HG02938 (cell line): ENCODE data around the gene ZNF516.

Experiments
- ATAC-seq: cut with Tn5 transposase; IDR thresholded peaks from one replicate; pipeline ENCODE4 v1.9.1; 2021; ENCODE audit warnings: mild to moderate bottlenecking, moderate library complexity; ENCODE audit not compliant: unreplicated experiment

Gene ZNF516

DNA sequence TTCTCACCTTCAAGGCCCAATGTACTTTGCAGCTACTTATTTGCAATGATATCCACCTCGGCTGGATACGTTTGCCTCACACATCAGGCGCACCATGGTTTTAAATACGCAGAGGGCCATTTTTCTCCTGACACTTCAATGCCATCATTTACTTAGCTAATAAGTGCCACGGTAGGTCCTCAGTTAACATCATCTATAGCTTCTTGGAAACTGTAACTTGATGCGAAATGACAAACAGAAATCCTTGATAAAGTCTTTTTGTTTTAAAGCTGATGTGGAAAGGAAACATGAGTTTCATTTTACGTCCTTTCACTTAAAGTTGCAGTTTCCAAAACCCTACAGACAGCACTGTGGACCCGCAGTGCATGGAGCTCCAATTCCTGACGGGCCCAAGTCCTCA, 37.1 kb downstream of the ZNF516 start:
- no peak for ATAC-seq

DNA sequence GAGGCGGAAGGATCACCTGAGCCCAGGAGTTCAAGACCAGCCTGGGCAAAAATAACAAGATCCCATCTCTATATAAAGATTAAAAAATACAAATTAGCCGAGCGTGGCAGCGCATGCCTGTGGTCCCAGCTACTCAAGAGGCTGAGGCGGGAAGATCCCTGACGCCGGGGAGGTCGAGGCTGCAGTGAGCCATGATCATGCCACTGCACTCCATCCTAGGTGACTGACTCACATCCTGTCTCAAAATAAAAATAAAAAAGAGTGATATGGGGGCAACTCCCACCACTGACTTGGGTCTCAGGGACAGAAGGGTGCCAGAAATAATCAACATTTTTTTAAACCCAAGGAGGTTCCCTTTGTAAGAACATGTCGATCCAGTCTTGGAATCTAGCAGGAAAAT, 37.6 kb downstream of the ZNF516 start:
- ATAC-seq = no peak

DNA sequence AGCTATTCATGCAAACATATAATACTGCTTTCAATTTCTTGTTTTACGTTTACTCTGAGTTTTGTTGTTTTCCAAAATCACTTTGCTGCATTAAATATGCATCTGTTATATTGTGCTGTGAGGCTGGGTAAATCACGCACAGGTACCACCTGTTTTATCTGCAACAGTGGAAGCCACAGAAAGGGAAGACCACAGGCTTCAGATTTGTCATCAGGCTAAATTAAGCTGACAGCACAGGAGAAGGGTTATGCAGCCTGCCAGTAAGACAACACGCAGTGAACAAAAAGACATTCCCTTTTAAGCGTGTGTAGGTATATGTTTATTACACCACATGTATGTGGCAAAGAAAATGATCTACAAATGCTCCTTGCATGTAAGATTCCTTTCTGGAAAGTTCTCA, 38.2 kb downstream of the ZNF516 start:
- peak; percentile 52 for ATAC-seq

DNA sequence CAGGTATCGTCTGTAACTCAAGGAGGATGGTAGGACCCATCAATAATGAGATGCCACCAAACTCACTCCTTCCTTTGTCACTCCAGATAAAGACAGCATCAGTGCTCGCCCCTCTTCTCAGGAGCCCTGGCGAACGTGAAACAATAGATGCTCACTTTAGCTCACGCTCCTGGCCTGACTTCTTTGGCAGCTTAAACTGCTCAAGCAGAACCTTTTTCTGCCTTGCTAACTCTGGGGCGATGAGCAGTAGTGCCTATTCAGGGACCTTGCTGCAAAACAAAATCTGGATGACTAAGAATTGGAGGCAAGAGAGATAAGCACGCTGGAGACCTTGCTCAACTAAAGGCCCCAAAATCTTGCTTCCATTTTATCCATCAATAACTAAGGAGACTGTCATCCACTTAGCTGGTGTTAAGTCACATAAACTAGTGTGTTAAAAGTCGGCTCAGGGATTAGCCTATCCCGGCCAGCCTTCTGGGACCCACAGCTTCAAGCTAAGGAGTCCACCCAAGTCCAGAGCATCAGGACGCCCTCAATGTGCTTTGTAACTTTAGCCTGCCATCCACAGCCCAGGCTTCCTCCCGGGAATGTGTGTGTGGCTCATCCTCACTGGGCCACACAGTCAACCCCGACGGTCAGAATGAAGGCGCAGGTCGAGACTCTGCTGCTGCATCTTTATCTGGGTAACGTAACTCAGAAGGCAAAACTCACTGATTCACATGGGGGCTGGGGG, 38.9 kb downstream of the ZNF516 start:
- no peak for ATAC-seq

DNA sequence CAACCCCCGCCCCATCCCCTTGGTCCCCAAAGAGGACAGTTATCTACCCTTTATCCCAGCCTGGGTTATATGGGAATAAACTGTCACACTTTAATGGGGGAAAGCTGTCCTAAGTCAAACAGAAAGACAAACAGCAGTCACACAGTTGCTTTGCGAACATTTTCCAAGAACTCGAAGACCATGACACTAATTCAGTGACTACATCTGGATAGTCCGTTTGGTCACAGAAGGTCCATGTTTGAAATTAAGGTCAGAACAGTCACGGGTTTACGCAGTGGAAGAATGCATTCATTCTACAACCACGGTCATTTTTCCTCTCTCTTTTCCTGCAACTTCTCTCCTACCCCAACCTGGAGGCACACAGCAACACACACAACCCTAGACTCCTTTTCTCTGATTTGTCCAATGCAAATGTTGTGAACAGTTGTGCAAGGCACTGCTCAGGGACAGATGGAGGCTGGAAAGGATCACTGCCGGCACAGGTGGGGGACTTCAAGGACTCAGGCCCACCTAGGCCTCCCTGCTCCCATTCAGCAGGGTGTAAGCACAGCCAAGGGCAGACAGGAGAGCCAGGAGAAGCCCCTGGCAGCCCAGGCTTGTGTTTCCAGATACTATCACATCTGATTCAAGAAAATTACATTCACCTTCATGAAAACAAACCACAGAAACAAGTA, 39.9 kb downstream of the ZNF516 start:
- no peak for ATAC-seq

DNA sequence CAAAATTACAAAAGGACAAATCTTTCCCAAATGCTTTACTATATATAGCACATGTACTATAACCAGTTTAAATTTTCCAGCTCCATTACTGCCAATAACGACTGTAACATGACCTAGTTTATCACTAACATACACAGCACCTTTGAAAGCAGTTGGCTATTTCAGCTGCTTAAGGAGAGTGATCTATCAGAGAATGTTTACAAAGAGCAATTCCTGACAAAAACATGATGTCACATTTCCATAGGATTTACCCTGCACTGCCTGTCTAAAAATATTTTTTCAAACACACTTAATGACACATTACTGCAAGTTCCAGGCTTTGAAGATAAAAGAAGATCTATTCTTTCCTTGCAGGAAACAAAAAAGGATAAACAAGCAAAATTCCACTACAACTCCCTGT, 40.6 kb downstream of the ZNF516 start:
- ATAC-seq = no peak

DNA sequence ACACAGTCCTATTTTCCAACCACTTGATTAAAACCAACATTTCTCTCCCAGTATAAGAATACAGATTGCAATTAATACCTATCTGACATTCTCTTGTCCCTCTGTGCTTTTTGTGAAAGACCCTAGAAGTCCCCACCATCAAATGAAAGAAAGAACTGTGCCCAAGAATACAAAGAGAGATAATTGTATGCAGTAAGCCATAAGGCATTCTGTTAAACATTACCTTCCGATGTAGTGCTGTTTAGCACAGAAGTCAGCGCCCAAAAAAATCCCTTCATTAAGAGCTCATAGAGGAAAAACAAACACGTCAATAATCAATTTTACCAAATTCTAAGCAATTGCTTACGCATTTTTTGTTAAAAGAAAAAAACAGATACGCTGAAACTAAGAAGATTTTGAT, 41.1 kb downstream of the ZNF516 start:
- ATAC-seq = no peak

DNA sequence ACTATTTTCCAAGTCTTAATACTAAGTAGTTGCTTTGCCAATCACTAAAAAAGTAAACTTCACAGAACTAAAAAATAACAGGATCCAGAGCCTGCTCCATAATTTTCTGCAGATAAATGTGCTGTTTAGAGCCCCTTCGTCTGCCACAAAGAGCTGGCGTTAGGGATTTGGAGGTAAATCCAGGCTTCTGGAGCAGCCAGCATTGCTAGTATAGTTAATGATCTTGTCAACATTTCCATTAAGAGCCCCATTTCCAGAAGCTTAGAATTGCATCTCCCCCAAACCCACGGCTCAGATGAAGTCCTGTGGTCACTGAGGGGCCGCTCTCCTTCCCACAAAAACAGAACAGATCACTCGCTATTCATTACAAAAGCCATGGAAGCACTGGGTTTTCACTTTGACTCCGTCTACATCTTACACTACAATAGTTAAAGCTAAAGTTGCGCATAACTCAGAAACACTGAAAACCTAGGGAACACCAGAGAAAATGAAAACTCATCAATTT, 41.9 kb downstream of the ZNF516 start:
- ATAC-seq = no peak

DNA sequence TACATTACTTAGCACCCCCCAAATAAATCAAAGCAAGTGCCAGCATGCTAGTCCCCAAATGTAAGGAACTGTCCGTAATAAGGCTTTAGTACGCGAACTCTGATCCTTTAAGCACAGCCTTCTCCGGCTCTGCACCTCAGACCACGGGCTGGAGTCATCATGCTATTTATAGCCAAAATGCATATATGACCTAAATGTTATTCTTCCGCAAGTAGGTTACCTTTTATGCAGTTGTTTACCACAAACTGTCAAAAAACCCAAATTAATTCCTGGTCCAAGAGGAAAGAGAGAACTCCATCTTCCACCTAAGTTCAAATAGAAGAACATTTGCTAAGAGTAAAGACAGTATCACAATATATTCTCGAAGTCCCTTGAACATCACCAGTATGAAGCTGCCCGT, 42.7 kb downstream of the ZNF516 start:
- ATAC-seq = no peak

DNA sequence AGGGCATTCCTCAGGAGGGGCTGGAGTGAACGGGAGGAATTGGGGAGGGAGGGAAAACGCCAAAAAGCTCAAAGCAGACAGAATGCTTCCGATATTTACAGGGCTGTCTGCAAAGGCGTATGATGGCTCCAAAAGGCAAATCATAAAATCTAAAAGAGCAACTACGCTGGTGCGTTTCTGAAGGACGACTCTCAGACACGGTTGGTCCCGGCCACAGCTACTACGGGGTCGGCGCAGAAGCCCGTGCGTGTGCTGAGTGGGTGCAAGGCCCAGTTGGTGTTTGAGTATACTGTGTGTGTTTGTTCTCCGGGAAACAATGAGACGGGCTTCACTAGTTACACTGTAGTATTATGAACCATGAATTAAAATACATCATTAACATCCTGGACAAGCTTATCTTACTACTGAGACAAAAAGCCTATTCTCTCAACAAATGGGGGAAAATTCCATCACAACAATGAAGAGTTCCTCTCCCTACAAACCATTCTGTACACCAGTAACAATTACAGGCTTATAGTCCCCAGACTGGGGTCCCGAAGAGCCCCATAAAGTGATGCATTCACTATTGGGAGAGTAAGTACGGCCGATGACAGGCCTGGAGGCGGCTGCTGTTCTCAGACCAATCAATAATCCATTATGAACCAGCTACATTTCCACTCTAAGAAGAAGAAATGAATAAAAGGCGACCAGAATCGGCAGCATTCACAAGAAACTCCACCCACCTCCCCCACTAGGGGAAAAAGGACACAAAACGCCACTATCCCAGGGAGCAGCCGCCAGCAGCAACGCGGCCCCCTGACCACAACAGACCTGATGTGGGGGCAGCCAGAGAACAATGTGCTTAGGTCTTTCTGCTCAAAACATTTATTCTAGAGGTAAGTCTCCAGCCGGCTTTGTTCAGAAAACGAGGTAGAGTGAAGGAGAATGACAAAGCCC, 43.4 kb downstream of the ZNF516 start:
- ATAC-seq = no peak

DNA sequence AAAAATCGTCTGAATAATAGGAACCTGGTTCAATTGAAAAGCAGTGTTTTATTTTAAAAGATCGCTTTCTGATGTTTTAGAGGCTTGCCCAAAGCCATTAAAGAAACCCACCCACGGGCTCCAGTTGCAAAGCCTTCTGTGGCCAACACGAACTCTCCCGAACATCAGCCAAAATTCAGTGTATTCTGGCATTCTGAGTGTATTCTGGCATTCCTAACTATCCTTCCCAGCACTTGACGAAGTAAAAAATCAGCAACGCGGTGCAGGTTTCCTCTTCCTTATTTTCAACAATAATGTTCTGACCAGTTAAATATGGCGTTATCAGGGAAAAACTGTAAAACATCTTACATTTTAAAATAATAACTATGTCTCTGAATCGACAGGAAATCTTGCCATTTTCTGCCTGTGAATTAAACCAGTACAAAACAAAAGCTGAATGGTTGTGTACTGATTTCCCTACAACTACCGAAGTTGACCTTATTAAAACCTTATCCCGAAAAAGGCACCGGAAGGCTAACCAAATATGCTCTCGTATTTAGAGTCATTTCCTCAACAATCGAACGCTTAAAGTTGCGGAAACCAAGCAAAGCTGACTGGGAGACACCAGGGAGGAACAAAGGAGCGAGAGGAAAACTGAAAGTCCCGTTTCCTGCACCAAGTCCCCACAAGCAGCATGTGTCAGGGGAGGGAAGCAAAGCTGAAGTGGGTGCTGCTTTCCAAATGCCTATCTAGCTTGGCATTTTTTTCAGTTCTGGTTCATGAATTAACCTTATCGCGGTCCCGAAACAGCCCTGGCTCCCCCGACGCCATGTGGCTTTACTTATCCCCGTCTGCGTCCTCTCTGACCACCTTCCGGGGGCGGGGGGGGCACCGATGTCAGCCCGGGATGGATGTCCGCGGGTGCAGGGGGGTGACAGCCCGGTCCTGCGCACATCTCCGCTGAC, 44.3 kb downstream of the ZNF516 start:
- ATAC-seq = no peak

DNA sequence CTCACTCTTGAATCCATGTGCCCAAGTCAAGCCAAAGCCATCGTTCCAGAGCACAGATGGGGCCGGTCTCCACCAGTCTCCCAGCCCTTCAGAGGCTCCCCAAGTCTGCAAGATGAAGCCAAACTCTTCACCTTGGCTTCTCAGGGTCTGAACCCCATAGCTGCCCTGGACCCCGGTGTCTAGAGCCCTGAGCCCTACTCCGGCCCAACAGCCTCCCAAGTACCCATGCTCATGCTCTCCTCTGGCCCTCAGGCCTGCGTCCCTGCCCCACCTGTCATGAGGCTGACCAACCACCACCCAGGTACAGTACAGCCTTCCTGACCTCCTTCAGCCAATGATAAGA, 46.0 kb downstream of the ZNF516 start:
- ATAC-seq = no peak

DNA sequence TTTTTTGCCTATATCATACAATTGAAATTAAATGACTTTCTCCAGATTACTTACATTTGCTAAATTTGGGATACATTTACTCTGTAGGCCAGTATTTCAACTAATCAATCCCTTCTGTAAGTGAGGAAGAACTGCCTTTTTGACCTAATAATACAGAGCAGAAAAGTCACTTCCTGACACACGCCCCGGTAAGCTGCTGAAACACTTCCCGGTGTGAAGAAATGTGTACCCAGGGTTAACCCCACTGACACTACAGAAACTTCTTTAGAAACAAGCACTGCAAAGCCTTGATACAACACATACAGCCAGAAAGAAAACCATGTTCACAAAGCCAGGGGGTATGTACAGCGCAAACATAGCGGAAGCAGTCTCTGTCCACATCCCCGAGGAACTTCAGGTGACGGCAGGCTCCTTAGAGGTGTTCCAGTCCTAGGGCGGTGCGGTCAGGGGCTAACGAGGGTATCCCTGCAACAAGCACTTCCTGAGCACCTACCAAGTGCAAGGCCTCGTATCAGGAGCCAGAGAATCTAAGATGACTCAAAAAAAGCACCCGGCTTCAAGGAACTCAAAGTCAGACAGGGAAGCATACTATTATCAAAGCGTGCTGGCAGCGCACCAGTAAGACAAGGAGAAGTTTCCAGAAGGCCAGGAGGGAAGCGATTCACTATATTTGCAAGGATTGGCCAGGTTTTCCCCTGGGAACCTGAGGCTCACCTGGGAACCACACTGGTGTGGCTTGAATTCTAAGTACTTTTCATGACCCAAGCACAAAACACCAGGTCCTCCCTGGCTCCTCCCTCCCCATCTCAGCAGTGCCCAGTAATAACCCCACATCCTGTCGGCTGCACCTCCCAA, 46.6 kb downstream of the ZNF516 start:
- no peak for ATAC-seq

DNA sequence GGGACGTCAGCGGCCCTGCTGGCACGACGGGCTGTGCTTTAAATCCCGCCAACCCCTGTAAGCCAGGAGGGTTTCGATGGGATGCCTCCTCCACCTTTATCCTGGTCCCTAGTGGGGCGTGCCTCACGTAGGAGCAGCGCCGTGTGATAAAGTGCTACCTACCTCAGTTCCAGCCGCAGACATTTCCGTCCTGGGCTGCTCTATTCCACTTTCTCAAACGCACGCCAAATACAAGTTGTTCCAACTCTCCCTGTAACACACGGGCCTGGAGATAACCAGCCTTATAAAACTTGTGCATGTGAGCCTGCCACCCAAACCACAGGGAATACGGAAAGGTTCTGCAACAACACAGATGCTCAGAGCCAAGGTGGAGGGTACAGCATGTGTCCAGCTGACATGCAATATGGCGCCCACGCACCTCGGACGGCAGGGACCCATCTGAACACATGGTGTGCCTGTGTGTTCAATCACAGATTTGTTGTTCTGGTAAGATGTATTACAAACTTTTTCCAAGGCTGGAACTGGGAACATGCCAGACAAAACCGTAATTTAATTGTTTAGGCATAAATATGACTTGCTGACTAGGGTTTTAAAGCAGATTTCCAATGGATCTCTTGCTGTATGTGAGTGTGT, 47.7 kb downstream of the ZNF516 start:
- ATAC-seq = no peak

DNA sequence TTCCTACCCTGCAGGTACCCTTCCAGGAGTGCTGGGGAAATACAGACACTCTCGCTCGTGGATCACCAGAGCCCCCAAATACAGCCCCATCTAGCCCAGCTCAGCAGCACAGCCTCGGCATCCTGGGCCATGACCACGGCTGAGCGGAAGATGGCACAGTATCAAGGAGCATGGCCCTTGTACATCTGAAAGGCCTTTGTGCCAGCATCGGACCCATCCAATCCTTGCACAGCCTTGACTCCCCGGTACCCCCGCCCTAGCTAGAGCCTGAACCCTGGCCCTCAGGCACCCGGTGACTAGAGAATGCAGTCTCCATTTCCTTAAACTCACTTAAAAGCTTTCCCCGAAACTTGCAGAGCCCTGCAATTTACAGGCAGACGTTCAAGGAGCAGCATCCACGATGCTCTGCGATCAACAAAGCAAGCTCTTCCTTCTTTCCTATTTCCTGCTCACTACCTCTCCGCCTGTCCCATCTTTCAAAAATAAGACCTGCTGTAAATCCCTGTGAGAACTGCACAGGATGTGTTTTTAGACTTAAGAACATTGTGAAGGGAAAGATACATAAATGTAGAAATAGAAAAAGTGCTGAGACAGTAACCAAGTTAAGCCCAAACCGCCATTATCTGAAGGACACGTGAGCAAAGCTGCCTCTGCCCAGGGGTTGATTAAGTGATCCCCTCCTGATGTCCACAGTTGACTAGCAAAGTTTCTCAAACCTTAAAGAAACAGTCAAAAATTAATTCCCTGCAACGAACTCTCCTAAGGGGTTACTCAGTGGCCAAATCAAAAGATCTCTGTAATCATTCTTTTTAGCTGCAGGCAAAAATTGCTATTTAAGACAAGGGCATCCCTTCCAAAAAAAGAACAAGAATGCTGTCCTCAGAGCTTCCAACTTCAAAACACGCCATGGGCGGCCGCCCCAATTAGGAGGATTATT, 48.5 kb downstream of the ZNF516 start:
- no peak for ATAC-seq

DNA sequence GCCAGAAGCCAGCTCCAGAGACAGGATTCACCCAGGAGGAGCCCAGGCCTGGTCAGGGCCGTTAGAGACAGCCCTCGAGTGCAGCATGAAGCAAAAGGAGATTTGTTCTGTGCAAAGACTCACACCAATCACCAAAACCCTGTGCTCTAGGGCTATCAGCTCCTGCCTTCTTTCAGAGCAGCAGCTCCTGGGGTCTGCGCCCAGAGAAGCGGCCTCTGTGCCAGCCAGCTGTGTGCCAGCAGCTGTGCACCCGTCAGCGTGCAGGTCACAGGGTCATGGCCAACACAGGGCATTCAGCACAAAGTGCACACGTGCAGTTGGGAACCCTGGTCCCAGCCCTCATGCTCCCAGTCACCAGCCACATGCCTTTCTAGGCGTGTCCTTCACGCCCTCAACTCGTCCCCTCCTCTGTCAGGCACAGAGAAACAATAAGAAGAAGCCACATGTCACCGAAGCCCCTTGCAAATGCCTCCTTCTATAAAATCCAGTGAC, 49.3 kb downstream of the ZNF516 start:
- ATAC-seq = no peak

DNA sequence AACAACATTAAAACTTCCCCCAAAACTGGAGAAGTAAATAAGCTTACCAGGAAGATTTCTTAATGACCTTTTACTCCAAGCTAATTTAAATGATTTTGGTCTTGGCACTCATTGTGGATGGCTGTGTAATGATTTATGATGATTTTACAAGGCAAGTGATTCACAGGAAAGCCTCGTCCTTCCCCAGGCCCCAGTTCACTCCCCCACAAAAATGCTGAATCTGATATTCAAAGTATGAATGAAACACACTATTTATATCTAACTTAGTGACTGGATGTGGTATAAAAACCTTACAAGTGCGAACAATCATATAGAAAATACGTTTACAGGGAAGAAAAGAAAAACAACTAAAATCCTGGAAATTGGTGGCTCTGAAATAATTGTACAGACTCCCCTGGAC, 49.8 kb downstream of the ZNF516 start:
- no peak for ATAC-seq
